Spleen (tissue), 11 donors: ENCODE results near the gene TFAM. TPM values are rescaled to one million over a fixed set of nuclear protein-coding genes. Genes with fewer than 3 reads are reported as not detected.
A peak's percentile ranks its signal among the peaks of the same experiment; 100 is the strongest.

Source experiments
- DNase-seq: peaks from one replicate; pipeline ENCODE4 v3.0.0-alpha.2; 2020
- H3K27ac ChIP-seq, 8 donors: fragments of 200-600 bp; sonication (generic) in 7 of 8; 1 replicate in 4 of 8; 2 replicates in 4 of 8; pipeline versions ENCODE4 v1.5.0 to v1.8.0; 2016 to 2021; ENCODE audit warnings: inconsistent platforms in 4 of 8, mild to moderate bottlenecking in 4 of 8, moderate library complexity in 1 of 8
- H3K27me3 ChIP-seq, 7 donors: fragments of 200-600 bp; sonication (generic) in 6 of 7; replicated peaks in 1 of 7; 1 replicate in 4 of 7; 2 replicates in 3 of 7; pipeline versions ENCODE4 v1.5.0 to v1.8.0; 2016 to 2021; ENCODE audit warnings: inconsistent platforms in 3 of 7, mild to moderate bottlenecking in 1 of 7
- H3K36me3 ChIP-seq, 6 donors: fragments of 200-600 bp; sonication (generic) in 5 of 6; 1 replicate in 4 of 6; 2 replicates in 2 of 6; pipeline versions ENCODE4 v1.5.0 to v1.8.0; 2016 to 2021; ENCODE audit warnings: inconsistent platforms in 2 of 6
- H3K4me1 ChIP-seq, 6 donors: fragments of 200-600 bp; sonication (generic) in 5 of 6; 1 replicate in 3 of 6; 2 replicates in 3 of 6; pipeline versions ENCODE4 v1.5.0 to v1.8.0; 2016 to 2021; ENCODE audit warnings: inconsistent platforms in 3 of 6
- H3K4me3 ChIP-seq, 8 donors: fragments of 200-600 bp; sonication (generic) in 7 of 8; 1 replicate in 4 of 8; 2 replicates in 4 of 8; pipeline versions ENCODE4 v1.5.0 to v1.8.0; 2016 to 2021; ENCODE audit warnings: inconsistent platforms in 4 of 8, mild to moderate bottlenecking in 4 of 8, moderate library complexity in 2 of 8
- H3K9me3 ChIP-seq, 8 donors: fragments of 200-600 bp; sonication (generic) in 7 of 8; 1 replicate in 4 of 8; 2 replicates in 4 of 8; pipeline versions ENCODE4 v1.5.0 to v1.8.0; 2016 to 2021; ENCODE audit warnings: inconsistent platforms in 4 of 8
- CTCF ChIP-seq, 11 experiments: fragments of 200-600 bp in 7 of 11; fragments of 450-650 bp in 4 of 11; sonication (generic) in 4 of 11; IDR thresholded peaks in 8 of 11; conservative IDR thresholded peaks in 3 of 11; 1 replicate in 7 of 11; 2 replicates in 4 of 11; pipeline versions ENCODE4 v1.4.0 to v1.8.0; 2016 to 2021; ENCODE audit warnings: antibody characterized with exemption in 11 of 11, inconsistent platforms in 4 of 11, mild to moderate bottlenecking in 1 of 11
- POLR2A ChIP-seq, 3 donors: fragments of 450-650 bp; IDR thresholded peaks; one replicate each; pipeline ENCODE4 v1.5.1; 2017; ENCODE audit warnings: antibody characterized with exemption in 3 of 3, mild to moderate bottlenecking in 1 of 3
- POLR2AphosphoS5 ChIP-seq, 3 donors: sonication (generic); formaldehyde crosslinking; IDR thresholded peaks; one replicate each; pipeline ENCODE4 v1.5.1; 2017; ENCODE audit warnings: antibody characterized with exemption in 3 of 3
- WGBS, 5 donors: extraction: QIAGEN DNeasy Blood & Tissue Kit in 3 of 5; methylation state at CpG; one replicate each; pipeline versions ENCODE4 v1.1.5 to v1.1.7; 2013 to 2018; 5-methylcytosine and 5-hydroxymethylcytosine counted together
- intact Hi-C: fragments of 100-400 bp; cut with DNase I; formaldehyde crosslinking; loops from one replicate; pipeline ENCODE4 v1.15.0; 2023; ENCODE audit warnings: low total_unique reads
- polyA plus RNA-seq, 3 donors: library from polyadenylated mRNA; stranded (reverse); fragments of 200-250 nt; gene quantifications; one replicate each; pipeline ENCODE4 v1.2.1, GENCODE V29; 2013
- total RNA-seq, 7 donors: library from RNA; depleted of rRNA in 3 of 7; stranded (reverse); fragments of >200 nt in 3 of 7; fragmentation: NEBNext Ultra II Directional in 4 of 7; extraction: Animal tissue kit (Norgen Biotek cat#: 25700) in 4 of 7; gene quantifications; one replicate each; pipeline versions ENCODE4 v1.1.0 to v1.2.1, GENCODE V29; 2016 to 2021
- donor health status: healthy with polysubstance abuse.
- donor health status: DM: no; HTN: no; CAD: no; lungs with moderate emphysema.
- donor health status: DM: no; HTN: no; CAD: no.
- donor health status: Bipolar disorder and iron deficiency.
- donor health status: healthy.
- donor health status: DM: no; HTN: no; CAD: no.
- donor health status: DM: yes; HTN: yes; CAD: no.

The TFAM gene
- total and polyA plus RNA-seq, 10 donors: 7.6 to 39.2 (median 24.1) TPM

- no peaks in the 10 kb centered on the region for H3K9me3 ChIP-seq
Measured at GRCh38 chr10:58372607-58373441, 12.4 kb upstream of the TFAM start.

GRCh38 chr10:58373442-58373827 lies 11.8 kb upstream of the TFAM start:
- TF ChIP-seq CTCF (IDR thresholded peaks at IDR 0.05 in 8 of 11, conservative IDR thresholded peaks at IDR 0.05 in 3 of 11): no peak
- no peak for TF ChIP-seq POLR2AphosphoS5 (IDR thresholded peaks at IDR 0.05)
- TF ChIP-seq POLR2A (IDR thresholded peaks at IDR 0.05): no peak
- no peak overlapping the region for H3K4me3 ChIP-seq
- DNase-seq: no peak
- intact Hi-C loops: no loop called here
- WGBS, 5 donors: 81 to 97% (median 93%) methylated on average over 3 of the region's 3 CpGs
- H3K27me3 ChIP-seq: no peaks in the 10 kb centered on the region
- H3K27ac ChIP-seq: no peak overlapping the region
- H3K9me3 ChIP-seq: no peaks in the 10 kb centered on the region
- H3K36me3 ChIP-seq: peaks cover 0 to 7% (median 2%) of the 10 kb centered on the region in 6 donors
- no peaks in the 10 kb centered on the region for H3K4me1 ChIP-seq

More at GRCh38 chr10:58372607-58373441, 12.4 kb upstream of the TFAM start:
- WGBS, 5 donors: 80 to 87% (median 83%) methylated on average over 4 of the region's 4 CpGs
- intact Hi-C loops: no loop called here
- no peak for TF ChIP-seq POLR2AphosphoS5 (IDR thresholded peaks at IDR 0.05)
- TF ChIP-seq POLR2A (IDR thresholded peaks at IDR 0.05): no peak
- TF ChIP-seq CTCF (IDR thresholded peaks at IDR 0.05 in 8 of 11, conservative IDR thresholded peaks at IDR 0.05 in 3 of 11): no peak
- no peak for DNase-seq
- H3K36me3 ChIP-seq: peaks cover 0 to 13% (median 4%) of the 10 kb centered on the region in 6 donors
- no peak overlapping the region for H3K27ac ChIP-seq
- H3K4me1 ChIP-seq: no peaks in the 10 kb centered on the region
- no peak overlapping the region for H3K4me3 ChIP-seq
- no peaks in the 10 kb centered on the region for H3K27me3 ChIP-seq

- no peak for DNase-seq
- H3K36me3 ChIP-seq: peaks cover 0 to 7% (median 2%) of the 10 kb centered on the region in 6 donors
- intact Hi-C loops: loop anchor here (10.0 kb wide), 1 partner anchor 78 kb away; no protein-coding TSS in a partner anchor
- peaks cover 18 to 46% (median 31%) of the 10 kb centered on the region in 6 donors for H3K4me1 ChIP-seq
- H3K27me3 ChIP-seq: no peaks in the 10 kb centered on the region
- no peak for TF ChIP-seq POLR2A (IDR thresholded peaks at IDR 0.05)
- no peak for TF ChIP-seq CTCF (IDR thresholded peaks at IDR 0.05 in 8 of 11, conservative IDR thresholded peaks at IDR 0.05 in 3 of 11)
- TF ChIP-seq POLR2AphosphoS5 (IDR thresholded peaks at IDR 0.05): no peak
- whole genome bisulfite sequencing, 5 donors: 84 to 89% (median 88%) methylated on average over 2 of the region's 2 CpGs
- no peak overlapping the region for H3K27ac ChIP-seq
- H3K9me3 ChIP-seq: no peaks in the 10 kb centered on the region
- H3K4me3 ChIP-seq: no peak overlapping the region
Measured at GRCh38 chr10:58382489-58382995, 2.7 kb upstream of the TFAM start.

GRCh38 chr10:58384095-58384494 lies 1.1 kb upstream of the TFAM start:
- Histone ChIP-seq H3K9me3 (no peaks in the 10 kb centered on the region), H3K27me3 (no peaks in the 10 kb centered on the region), H3K4me1 (peaks cover 18 to 61% (median 32%) of the 10 kb centered on the region in 6 donors), H3K36me3 (peaks cover 0 to 22% (median 14%) of the 10 kb centered on the region in 6 donors), H3K27ac (peak overlapping the region; percentile 88 to 97 (median 93)), H3K4me3 (peak overlapping the region in 6 of 8 donors; percentile 74 to 90 (median 80))
- DNase-seq: no peak
- intact Hi-C loops: loop anchor here (10.0 kb wide), 1 partner anchor 79 kb away; no protein-coding TSS in a partner anchor
- WGBS, 5 donors: 15 to 31% (median 27%) methylated on average over 3 of the region's 3 CpGs
- TF ChIP-seq POLR2A (IDR thresholded peaks at IDR 0.05): no peak
- no peak for TF ChIP-seq CTCF (IDR thresholded peaks at IDR 0.05 in 8 of 11, conservative IDR thresholded peaks at IDR 0.05 in 3 of 11)
